Activated CD4-positive, alpha-beta T cell treated with anti-CD3 and anti-CD28 coated beads for 48 hours (primary cell): Measurements from ENCODE around the gene AUTS2.
A peak's percentile ranks its signal among the peaks of the same experiment; 100 is the strongest.

Source experiments
- DNase-seq: peaks from one replicate; pipeline ENCODE4 v3.0.0-alpha.2; 2020

The AUTS2 gene

GRCh38 chr7:69871213-69871885, 273.1 kb downstream of the AUTS2 start:
- no peak for DNase-seq

- DNase-seq, result no peak
Observed at GRCh38 chr7:69871886-69872569, 273.8 kb downstream of the AUTS2 start.

GRCh38 chr7:69873512-69873911, 275.2 kb downstream of the AUTS2 start:
- DNase-seq, result no peak

GRCh38 chr7:69878015-69878414, 279.7 kb downstream of the AUTS2 start:
- no peak for DNase-seq

GRCh38 chr7:69878591-69878990, 280.3 kb downstream of the AUTS2 start:
- no peak for DNase-seq

GRCh38 chr7:69879989-69880388, 281.7 kb downstream of the AUTS2 start:
- no peak for DNase-seq

GRCh38 chr7:69880840-69881239, 282.6 kb downstream of the AUTS2 start:
- DNase-seq, result no peak

GRCh38 chr7:69882269-69882668, 284.0 kb downstream of the AUTS2 start:
- DNase-seq, result no peak

GRCh38 chr7:69883399-69883891, 285.2 kb downstream of the AUTS2 start:
- no peak for DNase-seq

- no peak for DNase-seq
Observed at GRCh38 chr7:69885431-69885830, 287.2 kb downstream of the AUTS2 start.

GRCh38 chr7:69889338-69889975, 291.2 kb downstream of the AUTS2 start:
- no peak for DNase-seq

GRCh38 chr7:69889976-69890351, 291.7 kb downstream of the AUTS2 start:
- no peak for DNase-seq

- DNase-seq, result no peak
Observed at GRCh38 chr7:69892790-69893189, 294.5 kb downstream of the AUTS2 start.

GRCh38 chr7:69893906-69894305, 295.6 kb downstream of the AUTS2 start:
- DNase-seq, result no peak

- no peak for DNase-seq
Observed at GRCh38 chr7:69895446-69895845, 297.2 kb downstream of the AUTS2 start.

- no peak for DNase-seq
Observed at GRCh38 chr7:69896121-69896520, 297.8 kb downstream of the AUTS2 start.

- no peak for DNase-seq
Observed at GRCh38 chr7:69898189-69898588, 299.9 kb downstream of the AUTS2 start.

GRCh38 chr7:69903410-69903809, 305.1 kb downstream of the AUTS2 start:
- no peak for DNase-seq

GRCh38 chr7:69906283-69906995, 308.2 kb downstream of the AUTS2 start:
- DNase-seq, result peak; percentile 5

- DNase-seq, result no peak
Observed at GRCh38 chr7:69907720-69908119, 309.4 kb downstream of the AUTS2 start.

- no peak for DNase-seq
Observed at GRCh38 chr7:69908454-69908853, 310.2 kb downstream of the AUTS2 start.

GRCh38 chr7:69910150-69910549, 311.9 kb downstream of the AUTS2 start:
- DNase-seq, result no peak

GRCh38 chr7:69911337-69911736, 313.1 kb downstream of the AUTS2 start:
- DNase-seq, result no peak
